GM19035 (cell line): ENCODE data around the gene AP1S3.
A peak's percentile ranks its signal among the peaks of the same experiment; 100 is the strongest.
"Not testable (repeated sequence)": the region's sequence is repeated elsewhere in the genome, so short reads cannot be mapped to it uniquely, and the experiment has no call there.

Experiments
- ATAC-seq: cut with Tn5 transposase; IDR thresholded peaks from one replicate; pipeline ENCODE4 v1.9.1; 2021; ENCODE audit not compliant: unreplicated experiment

Gene AP1S3

GRCh38 chr2:223837287-223838061 is at the start of gene AP1S3:
Gene AP1S3 (minus strand): TSS chr2:223837582. CDS start chr2:223837450, 132 bp downstream.
- peak; percentile 65 for ATAC-seq

GRCh38 chr2:223887127-223887526 is 49.7 kb upstream of the AP1S3 start:
- ATAC-seq = no peak

GRCh38 chr2:223886726-223887125 is 49.3 kb upstream of the AP1S3 start:
- no peak for ATAC-seq

- peak; percentile 89 for ATAC-seq
Observed at GRCh38 chr2:223884399-223884798, 47.0 kb upstream of the AP1S3 start.

GRCh38 chr2:223882715-223883114 is 45.3 kb upstream of the AP1S3 start:
- no peak for ATAC-seq

GRCh38 chr2:223880796-223881195 is 43.4 kb upstream of the AP1S3 start:
- no peak for ATAC-seq

- ATAC-seq = no peak
Observed at GRCh38 chr2:223877721-223878410, 40.5 kb upstream of the AP1S3 start.

- ATAC-seq = no peak
Observed at GRCh38 chr2:223873672-223874071, 36.3 kb upstream of the AP1S3 start.

- not testable (repeated sequence) for ATAC-seq
Observed at GRCh38 chr2:223872772-223873171, 35.4 kb upstream of the AP1S3 start.

- ATAC-seq = not testable (repeated sequence)
Observed at GRCh38 chr2:223871661-223872060, 34.3 kb upstream of the AP1S3 start.

GRCh38 chr2:223870840-223871611 is 33.6 kb upstream of the AP1S3 start:
- no peak for ATAC-seq

- peak; percentile 50 for ATAC-seq
Observed at GRCh38 chr2:223868005-223868404, 30.6 kb upstream of the AP1S3 start.

GRCh38 chr2:223865907-223866508 is 28.6 kb upstream of the AP1S3 start:
- no peak for ATAC-seq

GRCh38 chr2:223865124-223865523 is 27.7 kb upstream of the AP1S3 start:
- ATAC-seq = no peak

- ATAC-seq = no peak
Observed at GRCh38 chr2:223863491-223863890, 26.1 kb upstream of the AP1S3 start.

- no peak for ATAC-seq
Observed at GRCh38 chr2:223860809-223861738, 23.7 kb upstream of the AP1S3 start.

- no peak for ATAC-seq
Observed at GRCh38 chr2:223859070-223859469, 21.7 kb upstream of the AP1S3 start.

- ATAC-seq = no peak
Observed at GRCh38 chr2:223856584-223856983, 19.2 kb upstream of the AP1S3 start.

- ATAC-seq = no peak
Observed at GRCh38 chr2:223856021-223856420, 18.6 kb upstream of the AP1S3 start.

- ATAC-seq = no peak
Observed at GRCh38 chr2:223855426-223855825, 18.0 kb upstream of the AP1S3 start.
